BE2C (cell line): ENCODE results near the gene FAM118A.

Experiments
- DNase-seq: peaks from one replicate; pipeline ENCODE4 v3.0.0-alpha.2; 2020
- H3K27me3 ChIP-seq: fragments of 250-450 bp; sonication (Bioruptor Pico); 2 replicates; pipeline ENCODE4 v1.5.1; 2020; ENCODE audit warnings: mild to moderate bottlenecking
- H3K36me3 ChIP-seq: fragments of 250-450 bp; sonication (Bioruptor Pico); 2 replicates; pipeline ENCODE4 v1.5.1; 2020; ENCODE audit warnings: mild to moderate bottlenecking
- H3K4me1 ChIP-seq: fragments of 250-450 bp; sonication (Bioruptor Pico); 2 replicates; pipeline ENCODE4 v1.5.1; 2020
- H3K4me3 ChIP-seq: 2 replicates; pipeline ENCODE4 v1.5.1; 2011; ENCODE audit warnings: low read depth, low read length
- H3K9me3 ChIP-seq: fragments of 250-450 bp; sonication (Bioruptor Pico); 2 replicates; pipeline ENCODE4 v1.5.1; 2020
- CTCF ChIP-seq: IDR thresholded peaks from 2 replicates; pipeline ENCODE4 v1.5.1; 2012; ENCODE audit warnings: mild to moderate bottlenecking, low read depth, low read length

The FAM118A gene

GRCh38 chr22:45306139-45306538, 3.6 kb upstream of the FAM118A start:
- H3K36me3 ChIP-seq: no peaks in the 10 kb centered on the region
- H3K9me3 ChIP-seq: no peaks in the 10 kb centered on the region
- no peak overlapping the region for H3K4me3 ChIP-seq
- no peaks in the 10 kb centered on the region for H3K27me3 ChIP-seq
- no peak for TF ChIP-seq CTCF
- no peaks in the 10 kb centered on the region for H3K4me1 ChIP-seq
- DNase-seq: no peak

DNA sequence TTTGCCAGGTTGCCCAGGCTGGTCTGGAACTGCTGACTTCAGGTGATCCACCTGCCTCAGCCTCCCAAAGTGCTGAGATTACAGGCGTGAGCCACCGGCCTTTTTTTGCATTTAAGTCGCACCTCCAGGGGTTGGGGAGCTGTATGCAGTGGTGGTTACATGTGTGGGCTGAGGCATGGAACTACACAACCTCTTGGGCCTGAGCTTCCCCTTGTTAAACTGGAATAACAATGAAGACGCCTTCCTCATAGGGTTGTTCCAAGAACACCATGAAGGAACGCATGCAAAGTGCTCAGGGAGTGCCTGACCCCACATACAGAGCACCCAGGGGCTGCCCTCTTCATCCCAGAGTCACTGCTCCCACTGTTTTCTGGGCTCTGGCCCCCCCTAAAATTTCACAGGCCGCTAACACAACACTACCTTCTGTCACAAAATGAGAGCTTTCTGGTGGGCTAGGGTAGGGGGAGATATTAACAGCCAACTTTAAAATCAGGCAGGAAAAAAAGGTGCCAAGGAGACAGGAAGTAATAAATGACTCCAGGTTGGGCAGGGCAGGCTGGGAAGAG, 1.3 kb upstream of the FAM118A start:
- no peak overlapping the region for H3K4me3 ChIP-seq

DNA sequence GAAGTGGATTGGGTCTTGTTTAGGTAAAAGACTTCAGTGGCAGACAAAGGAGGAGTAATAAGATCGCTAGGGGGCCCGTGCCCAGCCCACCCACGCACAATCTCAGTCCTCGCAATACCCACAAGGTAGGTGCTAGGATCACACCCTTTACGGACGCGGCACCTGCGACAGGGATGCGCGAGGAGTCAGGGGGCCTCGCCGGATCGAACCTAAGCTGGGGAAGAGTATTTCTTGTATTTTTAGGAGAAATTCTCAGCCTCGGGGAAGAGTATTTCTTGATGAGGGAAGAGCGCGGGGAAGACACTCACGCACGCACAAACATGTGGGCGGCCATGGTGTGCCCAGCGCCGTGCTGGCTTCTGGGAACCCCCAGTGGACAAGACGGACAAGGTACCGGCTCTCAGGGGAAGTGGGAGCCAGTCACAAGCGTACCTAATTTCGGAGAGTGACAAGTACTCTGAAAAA, 745 bp upstream of the FAM118A start:
- H3K27me3 ChIP-seq: no peaks in the 10 kb centered on the region
- H3K9me3 ChIP-seq: no peaks in the 10 kb centered on the region
- DNase-seq: no peak
- peaks cover 5% of the 10 kb centered on the region; the same call in 1 of the 2 replicates for H3K36me3 ChIP-seq
- peak overlapping the region; percentile 33 for H3K4me3 ChIP-seq
- no peaks in the 10 kb centered on the region; the same call in 1 of the 2 replicates for H3K4me1 ChIP-seq
- TF ChIP-seq CTCF: no peak

More for the DNA sequence above, 1.3 kb upstream of the FAM118A start:
- no peak for DNase-seq
- Histone ChIP-seq H3K27me3 (no peaks in the 10 kb centered on the region), H3K9me3 (no peaks in the 10 kb centered on the region), H3K4me1 (no peaks in the 10 kb centered on the region; the same call in 1 of the 2 replicates), H3K36me3 (peaks cover 5% of the 10 kb centered on the region; the same call in 1 of the 2 replicates)
- TF ChIP-seq CTCF: no peak

DNA sequence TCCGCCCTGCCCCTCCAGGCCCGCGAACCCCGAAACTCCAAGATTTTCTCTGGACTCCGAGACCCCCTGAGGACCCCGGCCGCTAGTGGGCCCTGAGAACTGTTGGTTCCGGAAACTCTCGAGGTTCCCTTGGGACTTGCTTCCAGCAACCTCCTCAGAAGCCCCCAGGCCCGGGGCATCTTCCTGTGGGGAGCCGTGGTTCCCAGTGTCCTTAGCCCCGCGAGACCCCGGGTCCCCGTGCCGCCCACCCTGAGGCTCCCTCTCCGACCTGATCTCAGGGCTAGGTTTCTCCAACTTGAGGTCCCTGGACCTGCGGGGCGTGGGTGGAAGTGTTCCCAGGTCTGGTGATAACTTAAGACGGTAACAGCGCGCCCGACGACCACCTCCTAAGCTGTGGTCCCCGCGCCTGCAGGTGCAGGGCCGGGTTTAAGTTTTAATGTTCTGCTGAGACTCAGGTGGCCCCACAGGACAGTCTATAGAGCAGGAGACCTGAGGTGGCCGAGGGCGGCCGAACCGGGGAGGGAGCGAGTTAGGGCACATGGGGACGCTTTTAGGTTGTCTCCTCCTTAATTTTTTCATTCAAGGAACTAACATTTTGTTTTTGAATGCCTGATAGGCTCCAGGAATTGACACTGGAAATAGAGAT, 720 bp downstream of the FAM118A start:
- no peak for TF ChIP-seq CTCF
- peaks cover 7% of the 10 kb centered on the region for H3K4me1 ChIP-seq
- no peaks in the 10 kb centered on the region for H3K27me3 ChIP-seq
- no peaks in the 10 kb centered on the region for H3K9me3 ChIP-seq
- H3K4me3 ChIP-seq: peak overlapping the region; percentile 70
- DNase-seq: no peak
- H3K36me3 ChIP-seq: peaks cover 5% of the 10 kb centered on the region; the same call in 1 of the 2 replicates

DNA sequence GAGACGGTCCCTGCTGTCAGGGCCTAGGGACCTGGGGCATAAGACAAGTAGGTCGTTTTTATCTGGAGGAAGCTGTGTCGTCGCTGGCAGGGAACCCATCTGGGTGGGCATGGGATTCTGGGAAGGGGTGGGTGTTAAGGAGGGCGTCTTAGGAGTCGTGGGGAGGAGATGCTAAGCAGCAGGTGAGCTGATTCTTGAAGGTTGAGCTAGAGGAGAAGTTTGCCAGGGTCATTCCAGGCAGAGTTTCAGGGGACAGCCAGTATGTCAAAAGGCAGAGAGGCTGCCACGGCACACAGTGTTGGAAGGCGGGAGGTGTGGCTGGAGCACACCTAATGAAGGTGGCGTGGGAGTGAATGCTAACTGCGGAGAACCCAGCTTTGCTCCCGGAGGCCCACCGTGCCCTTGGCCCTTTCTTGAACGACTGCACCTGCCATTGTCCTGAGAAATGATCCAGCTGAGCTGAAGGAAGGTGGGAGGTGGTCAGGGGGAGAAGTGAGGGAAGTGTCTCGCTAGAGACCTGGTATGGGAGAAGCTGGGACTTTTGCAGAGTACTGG, 1.3 kb downstream of the FAM118A start:
- TF ChIP-seq CTCF: no peak
- no peaks in the 10 kb centered on the region for H3K9me3 ChIP-seq
- peaks cover 7% of the 10 kb centered on the region for H3K4me1 ChIP-seq
- no peaks in the 10 kb centered on the region for H3K27me3 ChIP-seq
- peaks cover 5% of the 10 kb centered on the region; the same call in 1 of the 2 replicates for H3K36me3 ChIP-seq
- DNase-seq: no peak
- peak overlapping the region; percentile 70 for H3K4me3 ChIP-seq

DNA sequence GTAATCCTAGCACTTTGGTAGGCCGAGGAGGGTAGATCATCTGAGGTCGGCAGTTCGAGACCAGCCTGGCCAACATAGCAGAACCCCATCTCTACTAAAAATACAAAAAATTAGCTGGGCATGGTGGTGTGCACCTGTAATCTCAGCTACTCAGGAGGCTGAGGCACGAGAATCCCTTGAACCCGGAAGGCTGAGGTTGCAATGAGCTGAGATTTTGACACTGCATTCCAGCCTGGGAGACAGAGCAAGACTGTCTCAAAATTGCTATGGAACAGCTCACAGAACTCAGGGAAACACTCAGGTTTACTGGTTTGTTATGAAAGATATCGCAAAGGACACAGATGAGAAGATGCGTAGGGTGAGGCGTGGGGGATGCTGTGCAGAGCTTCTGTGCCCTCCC, 2.7 kb downstream of the FAM118A start:
- no peaks in the 10 kb centered on the region for H3K9me3 ChIP-seq
- peaks cover 13% of the 10 kb centered on the region for H3K4me1 ChIP-seq
- H3K4me3 ChIP-seq: no peak overlapping the region
- no peak for TF ChIP-seq CTCF
- no peak for DNase-seq
- no peaks in the 10 kb centered on the region for H3K27me3 ChIP-seq
- H3K36me3 ChIP-seq: peaks cover 5% of the 10 kb centered on the region; the same call in 1 of the 2 replicates
